Measurements from ENCODE around the gene SNX22. TPM values are rescaled to one million over a fixed set of nuclear protein-coding genes. Genes with fewer than 3 reads are reported as not detected.

The SNX22 gene
- total RNA-seq, 2 donors from 2014 or later = 12.2 to 15.9 TPM

DNA sequence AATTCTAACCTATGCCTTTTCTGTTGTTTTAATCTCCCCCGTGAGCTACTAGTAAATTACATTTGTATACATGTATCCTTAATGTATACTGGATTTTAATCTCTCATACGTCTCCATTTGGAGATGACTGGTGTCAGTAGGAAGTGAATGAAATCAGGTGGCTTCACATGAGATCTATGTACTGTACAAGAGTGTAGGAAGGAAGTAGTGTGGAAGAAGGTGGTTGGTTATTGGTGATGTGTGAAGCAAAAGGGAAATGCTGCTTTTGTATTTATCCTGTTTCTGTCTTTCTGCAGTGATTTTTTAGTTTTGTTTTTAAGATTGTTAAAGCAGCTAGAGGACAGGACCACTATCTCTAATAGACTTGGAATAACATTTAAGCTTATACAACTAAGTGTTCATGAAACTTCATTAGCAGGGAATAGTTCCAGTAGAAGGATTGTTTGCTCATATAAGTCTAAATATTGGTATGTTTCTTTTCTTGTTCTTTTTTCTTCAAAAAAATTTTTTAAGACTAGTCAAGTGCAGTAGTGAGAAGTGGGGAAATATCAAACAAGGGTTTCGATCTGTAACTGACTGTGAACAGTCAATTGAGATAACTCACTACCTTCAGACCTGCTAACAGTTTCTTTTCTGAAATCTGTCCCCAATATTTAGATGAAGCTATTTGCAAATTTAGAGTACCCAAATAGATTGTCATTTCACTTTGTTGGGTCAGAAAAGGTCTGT, 40.4 kb upstream of the SNX22 start:
- no peaks in the 10 kb centered on the region for H3K4me1 ChIP-seq (replicated peaks)
- intact Hi-C loops (cut with DNase I) = no loop called here
- TF ChIP-seq POLR2AphosphoS5 (IDR thresholded peaks at IDR 0.05) = no peak
- TF ChIP-seq, protein P1, sequence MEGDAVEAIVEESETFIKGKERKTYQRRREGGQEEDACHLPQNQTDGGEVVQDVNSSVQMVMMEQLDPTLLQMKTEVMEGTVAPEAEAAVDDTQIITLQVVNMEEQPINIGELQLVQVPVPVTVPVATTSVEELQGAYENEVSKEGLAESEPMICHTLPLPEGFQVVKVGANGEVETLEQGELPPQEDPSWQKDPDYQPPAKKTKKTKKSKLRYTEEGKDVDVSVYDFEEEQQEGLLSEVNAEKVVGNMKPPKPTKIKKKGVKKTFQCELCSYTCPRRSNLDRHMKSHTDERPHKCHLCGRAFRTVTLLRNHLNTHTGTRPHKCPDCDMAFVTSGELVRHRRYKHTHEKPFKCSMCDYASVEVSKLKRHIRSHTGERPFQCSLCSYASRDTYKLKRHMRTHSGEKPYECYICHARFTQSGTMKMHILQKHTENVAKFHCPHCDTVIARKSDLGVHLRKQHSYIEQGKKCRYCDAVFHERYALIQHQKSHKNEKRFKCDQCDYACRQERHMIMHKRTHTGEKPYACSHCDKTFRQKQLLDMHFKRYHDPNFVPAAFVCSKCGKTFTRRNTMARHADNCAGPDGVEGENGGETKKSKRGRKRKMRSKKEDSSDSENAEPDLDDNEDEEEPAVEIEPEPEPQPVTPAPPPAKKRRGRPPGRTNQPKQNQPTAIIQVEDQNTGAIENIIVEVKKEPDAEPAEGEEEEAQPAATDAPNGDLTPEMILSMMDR (IDR thresholded peaks at IDR 0.05) = no peak
- TF ChIP-seq POLR2A (IDR thresholded peaks at IDR 0.05) = no peak
- no peaks in the 10 kb centered on the region for H3K27me3 ChIP-seq (replicated peaks; ENCODE audit: insufficient read depth)
- DNase-seq (ENCODE audit: low spot score) = no peak
- WGBS = 84% methylated on average over 3 of the region's 3 CpGs
- no peaks in the 10 kb centered on the region for H3K9me3 ChIP-seq
- H3K4me3 ChIP-seq = no peak overlapping the region
- H3K27ac ChIP-seq = no peak overlapping the region
- H3K36me3 ChIP-seq = peaks cover 0 to 6% of the 10 kb centered on the region in 2 donors

DNA sequence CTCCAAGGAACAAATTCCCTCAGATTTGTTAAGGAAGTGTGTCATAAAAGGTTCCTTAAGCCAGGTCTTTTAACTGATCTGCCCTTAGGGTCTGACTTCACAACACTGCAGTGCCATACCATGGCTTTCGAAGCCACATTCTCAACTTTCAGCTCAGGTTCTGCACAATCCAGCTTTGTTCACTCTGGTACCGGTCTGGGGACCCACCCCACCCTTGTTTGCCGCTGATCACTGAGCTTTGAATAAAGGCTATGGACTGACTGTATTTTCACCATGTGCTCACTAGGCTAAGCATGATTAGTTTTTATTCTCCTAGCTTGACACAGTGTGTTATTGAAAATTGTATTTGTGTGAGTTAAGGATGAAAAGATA, 39.9 kb upstream of the SNX22 start:
- H3K4me3 ChIP-seq = no peak overlapping the region
- intact Hi-C loops (cut with DNase I) = no loop called here
- no peak for DNase-seq (ENCODE audit: low spot score)
- peaks cover 0 to 6% of the 10 kb centered on the region in 2 donors for H3K36me3 ChIP-seq
- H3K27ac ChIP-seq = no peak overlapping the region
- no peaks in the 10 kb centered on the region for H3K27me3 ChIP-seq (replicated peaks; ENCODE audit: insufficient read depth)
- whole genome bisulfite sequencing = 52% methylated on average over 3 of the region's 3 CpGs
- TF ChIP-seq POLR2A (IDR thresholded peaks at IDR 0.05) = no peak
- TF ChIP-seq, protein P1 (IDR thresholded peaks at IDR 0.05) = no peak
- TF ChIP-seq POLR2AphosphoS5 (IDR thresholded peaks at IDR 0.05) = no peak
- H3K9me3 ChIP-seq = no peaks in the 10 kb centered on the region
- H3K4me1 ChIP-seq (replicated peaks) = no peaks in the 10 kb centered on the region

DNA sequence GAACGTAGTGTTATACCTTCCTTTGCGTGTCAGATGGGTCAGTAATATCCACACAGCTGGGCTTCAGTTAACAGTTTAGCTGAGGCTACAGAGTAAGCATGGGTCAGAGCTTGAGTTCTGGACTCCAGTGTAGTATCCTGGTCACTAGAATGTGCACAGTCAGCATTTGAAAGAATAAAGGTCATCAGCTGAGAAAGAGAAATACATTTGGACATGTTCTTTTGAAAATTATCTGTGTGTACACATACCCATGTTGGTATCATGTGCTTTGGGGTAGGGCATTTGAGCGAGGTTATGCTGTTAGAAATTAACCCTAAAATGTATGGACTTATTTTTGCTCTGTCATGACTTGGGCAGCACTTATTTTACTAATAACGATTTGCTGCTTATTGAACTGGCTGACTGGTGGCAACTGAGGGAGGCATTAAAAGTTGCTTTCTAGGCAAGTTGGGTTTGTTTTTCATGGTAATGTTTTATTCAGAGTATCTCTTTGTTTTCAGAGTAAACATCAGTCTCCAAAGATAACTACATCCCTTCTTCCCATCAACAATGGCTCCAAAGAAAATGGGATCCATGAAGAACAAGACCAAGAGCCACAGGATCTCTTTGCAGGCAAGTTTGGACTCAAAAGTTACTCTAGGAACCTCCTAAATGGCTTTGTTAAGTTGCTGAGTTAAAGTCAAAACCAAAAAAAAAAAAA, 39.3 kb upstream of the SNX22 start:
- no peaks in the 10 kb centered on the region for H3K4me1 ChIP-seq (replicated peaks)
- H3K4me3 ChIP-seq = no peak overlapping the region
- no peaks in the 10 kb centered on the region for H3K9me3 ChIP-seq
- no peak overlapping the region for H3K27ac ChIP-seq
- H3K27me3 ChIP-seq (replicated peaks; ENCODE audit: insufficient read depth) = no peaks in the 10 kb centered on the region
- WGBS = 64% methylated on average over 4 of the region's 4 CpGs
- DNase-seq (ENCODE audit: low spot score) = no peak
- TF ChIP-seq POLR2A (IDR thresholded peaks at IDR 0.05) (no peak), POLR2AphosphoS5 (IDR thresholded peaks at IDR 0.05) (no peak)
- TF ChIP-seq, protein P1 (IDR thresholded peaks at IDR 0.05) = no peak
- H3K36me3 ChIP-seq = peaks cover 0 to 6% of the 10 kb centered on the region in 2 donors
- intact Hi-C loops (cut with DNase I) = no loop called here

DNA sequence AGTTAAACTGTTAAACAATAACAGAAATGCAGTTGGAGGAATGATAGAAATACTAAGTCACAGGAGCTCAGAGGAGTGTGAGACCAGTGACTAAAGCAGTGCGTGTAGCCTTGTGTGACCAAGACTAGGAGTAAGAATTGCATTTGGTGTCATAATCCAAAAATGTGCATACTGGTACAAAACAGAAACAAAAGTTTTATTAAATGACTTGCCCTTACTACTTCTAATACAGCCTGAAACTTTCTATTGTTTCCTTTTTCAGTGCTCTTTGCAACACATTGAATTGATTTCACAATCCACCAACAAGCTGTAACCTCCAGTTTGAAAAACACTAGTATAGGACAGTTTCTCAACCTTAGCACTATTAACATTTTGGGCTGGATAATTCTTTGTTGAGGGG, 38.6 kb upstream of the SNX22 start:
- Histone ChIP-seq H3K27me3 (replicated peaks; ENCODE audit: insufficient read depth) (no peaks in the 10 kb centered on the region), H3K4me1 (replicated peaks) (no peaks in the 10 kb centered on the region), H3K36me3 (peaks cover 0 to 6% of the 10 kb centered on the region in 2 donors), H3K4me3 (no peak overlapping the region), H3K27ac (no peak overlapping the region), H3K9me3 (no peaks in the 10 kb centered on the region)
- 88% methylated on average over 1 of the region's 1 CpG for WGBS
- intact Hi-C loops (cut with DNase I) = no loop called here
- no peak for DNase-seq (ENCODE audit: low spot score)
- TF ChIP-seq POLR2A (IDR thresholded peaks at IDR 0.05) = no peak
- TF ChIP-seq, protein P1 (IDR thresholded peaks at IDR 0.05) = no peak
- no peak for TF ChIP-seq POLR2AphosphoS5 (IDR thresholded peaks at IDR 0.05)

Data from prostate gland (tissue), 2 donors.